Epithelial cell of proximal tubule (primary cell): ENCODE results near the gene U2SURP. TPM values are rescaled to one million over a fixed set of nuclear protein-coding genes. Genes with fewer than 3 reads are reported as not detected.

ENCODE experiments used
- DNase-seq: peaks from one replicate; pipeline ENCODE4 v3.0.0-alpha.2; 2011; ENCODE audit warnings: low read depth
- H3K4me3 ChIP-seq: 2 replicates; pipeline ENCODE4 v1.5.1; 2011; ENCODE audit warnings: low read depth, mild to moderate bottlenecking, low read length
- CTCF ChIP-seq: conservative IDR thresholded peaks from 2 replicates; pipeline ENCODE4 v1.5.1; 2012; ENCODE audit warnings: low read depth, mild to moderate bottlenecking, low read length
- total RNA-seq: library from RNA; depleted of rRNA; stranded (reverse); fragments of >200 nt; gene quantifications from 2 replicates; pipeline ENCODE4 v1.2.3, GENCODE V29; 2015

The U2SURP gene
- total RNA-seq, 1 donor from 2014 or later: 77.7 TPM

GRCh38 chr3:143099210-143099609 lies 97.8 kb downstream of the U2SURP start:
- TF ChIP-seq CTCF: no peak
- no peak for DNase-seq
- no peak overlapping the region for H3K4me3 ChIP-seq

GRCh38 chr3:143099690-143100089 lies 98.3 kb downstream of the U2SURP start:
- no peak for DNase-seq
- H3K4me3 ChIP-seq: no peak overlapping the region
- no peak for TF ChIP-seq CTCF

- no peak for DNase-seq
- TF ChIP-seq CTCF: no peak
- H3K4me3 ChIP-seq: no peak overlapping the region
Observed at GRCh38 chr3:143100451-143100850, 99.1 kb downstream of the U2SURP start.

GRCh38 chr3:143101792-143102381 lies 100.5 kb downstream of the U2SURP start:
- H3K4me3 ChIP-seq: no peak overlapping the region
- DNase-seq: no peak
- TF ChIP-seq CTCF: no peak

- no peak overlapping the region for H3K4me3 ChIP-seq
- no peak for TF ChIP-seq CTCF
- DNase-seq: no peak
Observed at GRCh38 chr3:143103652-143104051, 102.3 kb downstream of the U2SURP start.

GRCh38 chr3:143105170-143105569 lies 103.8 kb downstream of the U2SURP start:
- TF ChIP-seq CTCF: no peak
- H3K4me3 ChIP-seq: no peak overlapping the region

GRCh38 chr3:143109861-143110260 lies 108.5 kb downstream of the U2SURP start:
- no peak for TF ChIP-seq CTCF
- H3K4me3 ChIP-seq: no peak overlapping the region
- no peak for DNase-seq

More at GRCh38 chr3:143105170-143105569, 103.8 kb downstream of the U2SURP start:
- DNase-seq: no peak
